GM12872 (cell line): ENCODE data around the gene SDCBP2.
A peak's percentile ranks its signal among the peaks of the same experiment; 100 is the strongest.

Experiments
- CTCF ChIP-seq: IDR thresholded peaks from 3 replicates; pipeline ENCODE4 v1.5.1; 2011; ENCODE audit warnings: low read depth, mild to moderate bottlenecking, low read length, moderate library complexity; ENCODE audit not compliant: insufficient read depth

Gene SDCBP2

GRCh38 chr20:1338096-1338495, 9.2 kb upstream of the SDCBP2 start:
- no peak for TF ChIP-seq CTCF

GRCh38 chr20:1337441-1337840, 8.5 kb upstream of the SDCBP2 start:
- no peak for TF ChIP-seq CTCF

- no peak for TF ChIP-seq CTCF
These were observed 7.9 kb upstream of the SDCBP2 start for GRCh38 chr20:1336699-1337367.

- TF ChIP-seq CTCF: no peak
These were observed 7.2 kb upstream of the SDCBP2 start for GRCh38 chr20:1335961-1336698.

GRCh38 chr20:1334761-1335160, 5.8 kb upstream of the SDCBP2 start:
- 0 out of 3 replicates have a peak, but pooled peaks have one; percentile 15 for TF ChIP-seq CTCF

- no peak for TF ChIP-seq CTCF
These were observed 5.4 kb upstream of the SDCBP2 start for GRCh38 chr20:1334370-1334731.

- TF ChIP-seq CTCF: no peak
These were observed 4.8 kb upstream of the SDCBP2 start for GRCh38 chr20:1333462-1334369.
